Measurements from ENCODE around the gene LARP6. TPM values are rescaled to one million over a fixed set of nuclear protein-coding genes. Genes with fewer than 3 reads are reported as not detected.

Gene LARP6
- total and polyA plus RNA-seq, 4 donors: 0.89 to 2.9 (median 1.5) TPM

DNA sequence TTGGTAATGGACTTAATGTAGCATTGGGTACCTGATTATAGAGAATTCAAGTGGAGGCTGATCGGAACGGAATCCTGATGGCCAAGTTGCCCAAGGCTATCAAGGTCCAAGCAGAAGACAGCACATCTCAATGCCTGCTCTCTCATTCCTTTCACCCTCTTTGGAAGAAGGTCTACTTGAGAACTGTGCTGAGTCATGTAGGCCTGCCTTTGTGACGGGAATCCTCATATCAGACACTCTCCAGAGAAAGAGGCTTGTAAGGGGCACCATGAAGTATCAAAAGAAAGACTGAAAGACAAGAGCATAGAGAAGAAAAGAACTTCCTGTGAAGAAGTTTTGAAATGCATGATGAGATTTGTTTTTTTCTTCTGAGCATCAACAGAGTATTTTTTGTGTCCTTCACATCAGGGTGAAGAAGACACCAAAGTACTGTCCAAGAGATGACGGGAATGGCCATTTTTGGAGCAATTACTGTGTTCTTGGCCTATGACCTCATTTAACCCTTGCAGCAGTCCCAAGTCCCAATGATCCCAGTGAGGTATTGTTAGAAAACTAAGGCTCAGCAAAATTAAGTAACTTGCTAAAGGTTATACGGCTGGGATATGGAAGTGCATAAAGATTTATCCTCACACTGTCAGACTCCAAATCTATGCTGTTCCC, 13.2 kb upstream of the LARP6 start (continued):
- TF ChIP-seq REST (IDR thresholded peaks at IDR 0.05): no peak

DNA sequence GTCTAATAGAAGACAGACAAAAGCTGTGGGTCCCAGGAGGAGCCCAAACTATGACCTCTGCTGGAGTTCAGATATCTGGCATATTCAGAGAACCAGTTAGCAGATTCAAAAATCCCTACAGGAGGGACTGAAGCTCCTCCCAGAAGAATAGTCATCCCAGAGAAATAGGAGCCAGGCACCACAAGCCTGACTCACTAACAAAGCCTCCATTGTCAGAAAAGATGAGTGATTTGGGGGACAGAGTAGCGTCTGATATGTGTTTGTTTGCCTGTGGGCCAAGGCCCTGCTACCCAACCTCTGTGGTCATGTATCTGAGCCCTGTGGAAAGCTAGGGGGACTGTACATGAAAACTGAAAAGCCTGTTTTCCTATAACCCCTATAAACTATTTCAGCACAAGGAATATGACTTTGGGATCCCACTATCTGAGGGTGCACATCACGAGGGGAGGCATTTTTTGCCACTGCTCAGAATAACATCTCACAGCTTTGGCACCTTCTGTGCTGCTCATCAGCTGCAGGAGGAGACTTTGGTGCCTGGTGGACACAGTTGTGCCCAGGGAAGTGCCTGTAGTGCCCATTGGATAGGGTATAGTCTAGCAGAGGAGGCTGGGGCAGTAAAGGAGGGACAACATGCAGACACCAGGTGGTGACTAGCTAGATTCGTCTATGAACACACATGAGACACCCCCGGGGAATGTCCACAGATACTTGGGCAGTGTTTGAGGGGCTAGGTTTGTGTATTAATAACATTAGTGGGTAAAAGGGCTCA, 9.7 kb upstream of the LARP6 start:
- Histone ChIP-seq H3K9me3 (ENCODE audit: control insufficient read depth in 4 of 4, low read length in 3 of 4) (no peaks in the 10 kb centered on the region), H3K27ac (ENCODE audit: low read depth in 1 of 2, low read length in 2 of 2) (no peak overlapping the region), H3K9ac (ENCODE audit: low read depth in 1 of 2, low read length in 2 of 2) (no peak overlapping the region), H3K4me1 (ENCODE audit: control insufficient read depth in 4 of 4, insufficient read depth in 4 of 4, low read length in 3 of 4) (no peaks in the 10 kb centered on the region), H3K36me3 (ENCODE audit: control insufficient read depth in 4 of 4, insufficient read depth in 3 of 4, low read depth in 1 of 4, low read length in 3 of 4) (no peaks in the 10 kb centered on the region), H3K4me3 (ENCODE audit: low read depth in 1 of 3, low read length in 3 of 3) (no peak overlapping the region), H3K27me3 (ENCODE audit: control insufficient read depth in 4 of 4, insufficient read depth in 4 of 4, low read length in 3 of 4) (no peaks in the 10 kb centered on the region)
- WGBS: 63% methylated on average over 4 of the region's 4 CpGs
- no peak for DNase-seq (ENCODE audit: low spot score)
- TF ChIP-seq JUND (IDR thresholded peaks at IDR 0.05) (no peak), SP1 (IDR thresholded peaks at IDR 0.05) (no peak), REST (IDR thresholded peaks at IDR 0.05) (no peak), HNF4G (IDR thresholded peaks at IDR 0.05) (no peak), ATF3 (IDR thresholded peaks at IDR 0.05) (no peak), RAD21 (IDR thresholded peaks at IDR 0.05) (no peak), FOXA2 (IDR thresholded peaks at IDR 0.05) (no peak)

DNA sequence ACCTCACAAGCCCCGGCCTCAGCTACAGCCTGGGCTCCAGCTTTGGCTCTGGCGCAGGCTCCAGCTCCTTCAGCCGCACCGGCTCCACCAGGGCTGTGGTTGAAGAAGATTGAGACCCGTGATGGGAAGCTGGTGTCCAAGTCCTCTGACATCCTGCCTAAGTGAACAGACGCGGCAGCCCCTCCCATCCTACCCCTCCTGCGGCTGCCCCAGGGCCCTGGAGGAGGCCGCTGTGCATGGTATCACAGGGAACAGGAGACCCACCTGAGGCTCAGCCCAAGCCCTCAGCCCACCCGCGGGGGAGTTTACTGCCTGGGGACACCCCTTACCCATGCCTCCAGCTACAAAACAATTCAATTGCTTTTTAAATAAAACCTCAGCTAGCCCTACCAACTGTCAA, 6.0 kb upstream of the LARP6 start:
- Histone ChIP-seq H3K9me3 (ENCODE audit: control insufficient read depth in 4 of 4, low read length in 3 of 4) (no peaks in the 10 kb centered on the region), H3K4me1 (ENCODE audit: control insufficient read depth in 4 of 4, insufficient read depth in 4 of 4, low read length in 3 of 4) (peaks cover 0 to 3% (median 0%) of the 10 kb centered on the region in 4 donors), H3K27me3 (ENCODE audit: control insufficient read depth in 4 of 4, insufficient read depth in 4 of 4, low read length in 3 of 4) (no peaks in the 10 kb centered on the region), H3K27ac (ENCODE audit: low read depth in 1 of 2, low read length in 2 of 2) (no peak overlapping the region), H3K9ac (ENCODE audit: low read depth in 1 of 2, low read length in 2 of 2) (no peak overlapping the region), H3K4me3 (ENCODE audit: low read depth in 1 of 3, low read length in 3 of 3) (no peak overlapping the region), H3K36me3 (ENCODE audit: control insufficient read depth in 4 of 4, insufficient read depth in 3 of 4, low read depth in 1 of 4, low read length in 3 of 4) (no peaks in the 10 kb centered on the region)
- 86% methylated on average over 11 of the region's 11 CpGs for WGBS
- no peak for DNase-seq (ENCODE audit: low spot score)
- no peak for TF ChIP-seq SP1 (IDR thresholded peaks at IDR 0.05)
- TF ChIP-seq RXRA (IDR thresholded peaks at IDR 0.05): no peak
- TF ChIP-seq REST (IDR thresholded peaks at IDR 0.05): no peak
- TF ChIP-seq HNF4A (conservative IDR thresholded peaks at IDR 0.05): no peak
- TF ChIP-seq YY1 (IDR thresholded peaks at IDR 0.05): no peak
- no peak for TF ChIP-seq FOXA2 (IDR thresholded peaks at IDR 0.05)
- TF ChIP-seq, protein P1, sequence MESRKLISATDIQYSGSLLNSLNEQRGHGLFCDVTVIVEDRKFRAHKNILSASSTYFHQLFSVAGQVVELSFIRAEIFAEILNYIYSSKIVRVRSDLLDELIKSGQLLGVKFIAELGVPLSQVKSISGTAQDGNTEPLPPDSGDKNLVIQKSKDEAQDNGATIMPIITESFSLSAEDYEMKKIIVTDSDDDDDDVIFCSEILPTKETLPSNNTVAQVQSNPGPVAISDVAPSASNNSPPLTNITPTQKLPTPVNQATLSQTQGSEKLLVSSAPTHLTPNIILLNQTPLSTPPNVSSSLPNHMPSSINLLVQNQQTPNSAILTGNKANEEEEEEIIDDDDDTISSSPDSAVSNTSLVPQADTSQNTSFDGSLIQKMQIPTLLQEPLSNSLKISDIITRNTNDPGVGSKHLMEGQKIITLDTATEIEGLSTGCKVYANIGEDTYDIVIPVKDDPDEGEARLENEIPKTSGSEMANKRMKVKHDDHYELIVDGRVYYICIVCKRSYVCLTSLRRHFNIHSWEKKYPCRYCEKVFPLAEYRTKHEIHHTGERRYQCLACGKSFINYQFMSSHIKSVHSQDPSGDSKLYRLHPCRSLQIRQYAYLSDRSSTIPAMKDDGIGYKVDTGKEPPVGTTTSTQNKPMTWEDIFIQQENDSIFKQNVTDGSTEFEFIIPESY (IDR thresholded peaks at IDR 0.05): no peak
- TF ChIP-seq FOXA1 (IDR thresholded peaks at IDR 0.05): no peak
- no peak for TF ChIP-seq CTCF (IDR thresholded peaks at IDR 0.05; ENCODE audit: low read depth, low read length, missing input control)
